ENCODE measurements around the gene NPHP4.

Gene NPHP4

GRCh38 chr1:5868931-5869500 is 123.2 kb downstream of the NPHP4 start:
- no peak overlapping the region for H3K27ac Mint-ChIP-seq
- DNase-seq (no peak), ATAC-seq (replicated peaks) (no peak)
- no peak overlapping the region for H3K4me3 Mint-ChIP-seq
- H3K36me3 Mint-ChIP-seq: peaks cover 7 to 10% of the 10 kb centered on the region in 2 donors
- no peaks in the 10 kb centered on the region for H3K4me1 Mint-ChIP-seq
- no peaks in the 10 kb centered on the region for H3K27me3 Mint-ChIP-seq
- peaks cover 8% of the 10 kb centered on the region in 2 donors for H3K9me3 Mint-ChIP-seq

GRCh38 chr1:5865774-5866173 is 126.5 kb downstream of the NPHP4 start:
- H3K36me3 Mint-ChIP-seq: peaks cover 2 to 8% of the 10 kb centered on the region in 2 donors
- peaks cover 8% of the 10 kb centered on the region in 2 donors for H3K9me3 Mint-ChIP-seq
- DNase-seq (no peak), ATAC-seq (replicated peaks) (no peak)
- H3K27me3 Mint-ChIP-seq: no peaks in the 10 kb centered on the region
- H3K4me1 Mint-ChIP-seq: no peaks in the 10 kb centered on the region
- no peak overlapping the region for H3K27ac Mint-ChIP-seq
- H3K4me3 Mint-ChIP-seq: no peak overlapping the region

- no peaks in the 10 kb centered on the region for H3K4me1 Mint-ChIP-seq
- H3K27me3 Mint-ChIP-seq: no peaks in the 10 kb centered on the region
- no peak for DNase-seq
- no peak for ATAC-seq (replicated peaks)
- H3K36me3 Mint-ChIP-seq: peaks cover 2 to 8% of the 10 kb centered on the region in 2 donors
- H3K27ac Mint-ChIP-seq: no peak overlapping the region
- H3K4me3 Mint-ChIP-seq: no peak overlapping the region
- peaks cover 8% of the 10 kb centered on the region in 2 donors for H3K9me3 Mint-ChIP-seq
Observed at GRCh38 chr1:5865056-5865455, 127.2 kb downstream of the NPHP4 start.

- Mint-ChIP-seq H3K27ac (no peak overlapping the region), H3K36me3 (peaks cover 0 to 8% of the 10 kb centered on the region in 2 donors), H3K4me3 (no peak overlapping the region), H3K4me1 (no peaks in the 10 kb centered on the region), H3K27me3 (no peaks in the 10 kb centered on the region), H3K9me3 (peaks cover 8% of the 10 kb centered on the region in 2 donors)
- DNase-seq: no peak
- no peak for ATAC-seq (replicated peaks)
Observed at GRCh38 chr1:5864256-5864655, 128.0 kb downstream of the NPHP4 start.

GRCh38 chr1:5863238-5863637 is 129.0 kb downstream of the NPHP4 start:
- Mint-ChIP-seq H3K4me3 (no peak overlapping the region), H3K27ac (no peak overlapping the region), H3K36me3 (peaks cover 0 to 8% of the 10 kb centered on the region in 2 donors), H3K4me1 (no peaks in the 10 kb centered on the region), H3K9me3 (no peaks in the 10 kb centered on the region), H3K27me3 (no peaks in the 10 kb centered on the region)
- DNase-seq (no peak), ATAC-seq (replicated peaks) (no peak)

- H3K4me1 Mint-ChIP-seq: no peaks in the 10 kb centered on the region
- H3K4me3 Mint-ChIP-seq: no peak overlapping the region
- H3K9me3 Mint-ChIP-seq: no peaks in the 10 kb centered on the region
- ATAC-seq (replicated peaks): no peak
- no peak for DNase-seq
- H3K36me3 Mint-ChIP-seq: peaks cover 0 to 8% of the 10 kb centered on the region in 2 donors
- H3K27ac Mint-ChIP-seq: no peak overlapping the region
- no peaks in the 10 kb centered on the region for H3K27me3 Mint-ChIP-seq
Observed at GRCh38 chr1:5861871-5862825, 130.1 kb downstream of the NPHP4 start.

- Mint-ChIP-seq H3K27me3 (no peaks in the 10 kb centered on the region), H3K27ac (no peak overlapping the region), H3K4me1 (no peaks in the 10 kb centered on the region), H3K36me3 (peaks cover 0 to 8% of the 10 kb centered on the region in 2 donors), H3K9me3 (no peaks in the 10 kb centered on the region), H3K4me3 (no peak overlapping the region)
- DNase-seq: no peak
- ATAC-seq (replicated peaks): no peak
Observed at GRCh38 chr1:5860277-5860676, 131.9 kb downstream of the NPHP4 start.

- no peak overlapping the region for H3K4me3 Mint-ChIP-seq
- H3K27me3 Mint-ChIP-seq: no peaks in the 10 kb centered on the region
- DNase-seq (no peak), ATAC-seq (replicated peaks) (no peak)
- H3K9me3 Mint-ChIP-seq: no peaks in the 10 kb centered on the region
- H3K4me1 Mint-ChIP-seq: no peaks in the 10 kb centered on the region
- no peak overlapping the region for H3K27ac Mint-ChIP-seq
- peaks cover 0 to 8% of the 10 kb centered on the region in 2 donors for H3K36me3 Mint-ChIP-seq
Observed at GRCh38 chr1:5859766-5860165, 132.5 kb downstream of the NPHP4 start.

GRCh38 chr1:5858844-5859407 is 133.3 kb downstream of the NPHP4 start:
- Mint-ChIP-seq H3K36me3 (peaks cover 0 to 8% of the 10 kb centered on the region in 2 donors), H3K4me3 (no peak overlapping the region), H3K9me3 (no peaks in the 10 kb centered on the region), H3K27me3 (no peaks in the 10 kb centered on the region), H3K4me1 (no peaks in the 10 kb centered on the region), H3K27ac (no peak overlapping the region)
- ATAC-seq (replicated peaks) (no peak), DNase-seq (no peak)

- no peaks in the 10 kb centered on the region for H3K4me1 Mint-ChIP-seq
- no peak overlapping the region for H3K4me3 Mint-ChIP-seq
- peaks cover 0 to 2% of the 10 kb centered on the region in 2 donors for H3K9me3 Mint-ChIP-seq
- ATAC-seq (replicated peaks) (no peak), DNase-seq (no peak)
- H3K27ac Mint-ChIP-seq: no peak overlapping the region
- no peaks in the 10 kb centered on the region for H3K27me3 Mint-ChIP-seq
- peaks cover 0 to 8% of the 10 kb centered on the region in 2 donors for H3K36me3 Mint-ChIP-seq
Observed at GRCh38 chr1:5858246-5858645, 134.0 kb downstream of the NPHP4 start.

- peaks cover 0 to 8% of the 10 kb centered on the region in 2 donors for H3K36me3 Mint-ChIP-seq
Observed at GRCh38 chr1:5857508-5858090, 134.6 kb downstream of the NPHP4 start.

GRCh38 chr1:5857011-5857410 is 135.2 kb downstream of the NPHP4 start:
- ATAC-seq (replicated peaks) (no peak), DNase-seq (no peak)
- no peaks in the 10 kb centered on the region for H3K27me3 Mint-ChIP-seq
- peaks cover 0 to 2% of the 10 kb centered on the region in 2 donors for H3K9me3 Mint-ChIP-seq
- no peak overlapping the region for H3K27ac Mint-ChIP-seq
- no peaks in the 10 kb centered on the region for H3K4me1 Mint-ChIP-seq
- H3K36me3 Mint-ChIP-seq: peaks cover 0 to 3% of the 10 kb centered on the region in 2 donors
- H3K4me3 Mint-ChIP-seq: no peak overlapping the region

More at GRCh38 chr1:5857508-5858090, 134.6 kb downstream of the NPHP4 start:
- H3K27me3 Mint-ChIP-seq: no peaks in the 10 kb centered on the region
- no peaks in the 10 kb centered on the region for H3K4me1 Mint-ChIP-seq
- DNase-seq: no peak
- peaks cover 0 to 2% of the 10 kb centered on the region in 2 donors for H3K9me3 Mint-ChIP-seq
- no peak overlapping the region for H3K27ac Mint-ChIP-seq
- H3K4me3 Mint-ChIP-seq: no peak overlapping the region
- no peak for ATAC-seq (replicated peaks)

GRCh38 chr1:5856246-5856815 is 135.9 kb downstream of the NPHP4 start:
- Mint-ChIP-seq H3K4me3 (no peak overlapping the region), H3K4me1 (no peaks in the 10 kb centered on the region), H3K36me3 (peaks cover 0 to 3% of the 10 kb centered on the region in 2 donors), H3K9me3 (peaks cover 0 to 2% of the 10 kb centered on the region in 2 donors), H3K27me3 (no peaks in the 10 kb centered on the region), H3K27ac (no peak overlapping the region)
- DNase-seq: no peak
- no peak for ATAC-seq (replicated peaks)
